ENCODE measurements around the gene RTRAF. TPM values are rescaled to one million over a fixed set of nuclear protein-coding genes. Genes with fewer than 3 reads are reported as not detected.

The RTRAF gene
- total and polyA plus RNA-seq, 3 donors from 2014 or later: 157 to 439 (median 170) TPM

GRCh38 chr14:52051871-52052270 lies 62.5 kb downstream of the RTRAF start:
- Histone ChIP-seq H3K9me3 (no peaks in the 10 kb centered on the region), H3K27ac (peak overlapping the region in 1 of 2 donors; percentile 22), H3K4me3 (no peak overlapping the region), H3K27me3 (no peaks in the 10 kb centered on the region), H3K36me3 (ENCODE audit: low read depth, missing control alignments) (no peaks in the 10 kb centered on the region), H3K4me1 (peaks cover 11% of the 10 kb centered on the region)
- intact Hi-C loops (cut with DNase I; ENCODE audit: low total_unique reads): no loop called here
- no peak for DNase-seq
- TF ChIP-seq CTCF (IDR thresholded peaks at IDR 0.05): no peak
- TF ChIP-seq POLR2A (IDR thresholded peaks at IDR 0.05): no peak
- 54 to 65% methylated on average over 2 of the region's 2 CpGs for whole genome bisulfite sequencing, 2 donors

- intact Hi-C loops (cut with DNase I; ENCODE audit: low total_unique reads): no loop called here
- Histone ChIP-seq H3K4me1 (peaks cover 11% of the 10 kb centered on the region), H3K27me3 (no peaks in the 10 kb centered on the region), H3K9me3 (no peaks in the 10 kb centered on the region), H3K4me3 (no peak overlapping the region), H3K27ac (peak overlapping the region in 1 of 2 donors; percentile 28), H3K36me3 (ENCODE audit: low read depth, missing control alignments) (no peaks in the 10 kb centered on the region)
- TF ChIP-seq CTCF (IDR thresholded peaks at IDR 0.05): no peak
- TF ChIP-seq POLR2A (IDR thresholded peaks at IDR 0.05): no peak
- WGBS, 2 donors: 73 to 76% methylated on average over 7 of the region's 7 CpGs
- DNase-seq: no peak
Measured at GRCh38 chr14:52052288-52052943, 63.1 kb downstream of the RTRAF start.

- H3K36me3 ChIP-seq (ENCODE audit: low read depth, missing control alignments): no peaks in the 10 kb centered on the region
- peak overlapping the region in 1 of 2 donors; percentile 28 for H3K27ac ChIP-seq
- no peak overlapping the region for H3K4me3 ChIP-seq
- TF ChIP-seq POLR2A (IDR thresholded peaks at IDR 0.05): no peak
- no peak for TF ChIP-seq CTCF (IDR thresholded peaks at IDR 0.05)
- peaks cover 11% of the 10 kb centered on the region for H3K4me1 ChIP-seq
- no peak for DNase-seq
- intact Hi-C loops (cut with DNase I; ENCODE audit: low total_unique reads): no loop called here
- no peaks in the 10 kb centered on the region for H3K27me3 ChIP-seq
- no peaks in the 10 kb centered on the region for H3K9me3 ChIP-seq
- 67 to 72% methylated on average over 5 of the region's 5 CpGs for WGBS, 2 donors
Measured at GRCh38 chr14:52053044-52053443, 63.7 kb downstream of the RTRAF start.

- Histone ChIP-seq H3K4me1 (peaks cover 11% of the 10 kb centered on the region), H3K36me3 (ENCODE audit: low read depth, missing control alignments) (no peaks in the 10 kb centered on the region), H3K4me3 (no peak overlapping the region), H3K9me3 (no peaks in the 10 kb centered on the region), H3K27ac (no peak overlapping the region), H3K27me3 (no peaks in the 10 kb centered on the region)
- WGBS, 2 donors: 50 to 58% methylated on average over 1 of the region's 1 CpG
- no peak for TF ChIP-seq POLR2A (IDR thresholded peaks at IDR 0.05)
- TF ChIP-seq CTCF (IDR thresholded peaks at IDR 0.05): no peak
- DNase-seq: no peak
- intact Hi-C loops (cut with DNase I; ENCODE audit: low total_unique reads): no loop called here
Measured at GRCh38 chr14:52054678-52055077, 65.3 kb downstream of the RTRAF start.

GRCh38 chr14:52055167-52055566 lies 65.8 kb downstream of the RTRAF start:
- Histone ChIP-seq H3K36me3 (ENCODE audit: low read depth, missing control alignments) (no peaks in the 10 kb centered on the region), H3K4me3 (no peak overlapping the region), H3K27me3 (no peaks in the 10 kb centered on the region), H3K27ac (no peak overlapping the region), H3K9me3 (no peaks in the 10 kb centered on the region), H3K4me1 (peaks cover 11% of the 10 kb centered on the region)
- intact Hi-C loops (cut with DNase I; ENCODE audit: low total_unique reads): no loop called here
- 70 to 72% methylated on average over 2 of the region's 2 CpGs for WGBS, 2 donors
- no peak for DNase-seq
- TF ChIP-seq CTCF (IDR thresholded peaks at IDR 0.05): no peak
- TF ChIP-seq POLR2A (IDR thresholded peaks at IDR 0.05): no peak

Measured in testis (tissue), 3 donors.